Thyroid gland (tissue), 4 donors: Measurements from ENCODE around the gene MAPKAPK2. TPM values are rescaled to one million over a fixed set of nuclear protein-coding genes. Genes with fewer than 3 reads are reported as not detected.

Experiments
- DNase-seq, 2 donors: peaks; one replicate each; pipeline ENCODE4 v3.0.0-alpha.2; 2019
- H3K27ac ChIP-seq, 3 donors: fragments of 200-600 bp; sonication (generic); 1 replicate in 2 of 3; 2 replicates in 1 of 3; pipeline ENCODE4 v1.5.1; 2016 to 2019; ENCODE audit warnings: mild to moderate bottlenecking in 1 of 3, moderate library complexity in 1 of 3
- H3K27me3 ChIP-seq: fragments of 200-600 bp; sonication (generic); one replicate; pipeline ENCODE4 v1.5.1; 2019
- H3K36me3 ChIP-seq, 2 donors: fragments of 200-600 bp; sonication (generic); one replicate each; pipeline ENCODE4 v1.5.1; 2016 to 2019
- H3K4me1 ChIP-seq, 2 donors: fragments of 200-600 bp; sonication (generic); one replicate each; pipeline ENCODE4 v1.5.1; 2017 to 2019
- H3K4me3 ChIP-seq, 3 donors: fragments of 200-600 bp; sonication (generic); replicated peaks in 1 of 3; 1 replicate in 2 of 3; 2 replicates in 1 of 3; pipeline ENCODE4 v1.5.1; 2016; ENCODE audit warnings: mild to moderate bottlenecking in 1 of 3
- H3K9me3 ChIP-seq: fragments of 200-600 bp; sonication (generic); one replicate; pipeline ENCODE4 v1.5.1; 2017
- CTCF ChIP-seq, 6 experiments: fragments of 200-600 bp in 3 of 6; fragments of 450-650 bp in 3 of 6; sonication (generic) in 3 of 6; IDR thresholded peaks; one replicate each; pipeline ENCODE4 v1.5.1; 2016 to 2019; ENCODE audit warnings: antibody characterized with exemption in 6 of 6, mild to moderate bottlenecking in 2 of 6, inconsistent platforms in 1 of 6, moderate library complexity in 1 of 6
- POLR2A ChIP-seq, 2 donors: fragments of 450-650 bp; IDR thresholded peaks; one replicate each; pipeline ENCODE4 v1.6.1; 2017; ENCODE audit warnings: antibody characterized with exemption in 2 of 2, mild to moderate bottlenecking in 2 of 2, moderate library complexity in 1 of 2
- WGBS, 2 donors: methylation state at CpG; one replicate each; pipeline ENCODE4 v1.1.5; 2017; 5-methylcytosine and 5-hydroxymethylcytosine counted together
- intact Hi-C: fragments of 100-400 bp; cut with DNase I; formaldehyde crosslinking; loops from one replicate; pipeline ENCODE4 v1.15.1; 2023
- total RNA-seq, 4 donors: library from RNA; depleted of rRNA; stranded (reverse); fragments of >200 nt; gene quantifications; one replicate each; pipeline ENCODE4 v1.2.3, GENCODE V29; 2016

MAPKAPK2 gene
- total RNA-seq, 4 donors from 2014 or later = 48.5 to 64.0 (median 59.9) TPM

- Histone ChIP-seq H3K27ac (no peak overlapping the region), H3K36me3 (no peaks in the 10 kb centered on the region), H3K4me1 (peaks cover 49 to 75% of the 10 kb centered on the region in 2 donors), H3K9me3 (no peaks in the 10 kb centered on the region), H3K4me3 (no peak overlapping the region), H3K27me3 (no peaks in the 10 kb centered on the region)
- TF ChIP-seq POLR2A (IDR thresholded peaks at IDR 0.05) = no peak
- TF ChIP-seq CTCF (IDR thresholded peaks at IDR 0.05) = no peak
- intact Hi-C loops = no loop called here
- DNase-seq = no peak
- 83 to 90% methylated on average over 9 of the region's 9 CpGs for WGBS, 2 donors
Measured at GRCh38 chr1:206695733-206696132, 11.0 kb downstream of the MAPKAPK2 start.

- H3K9me3 ChIP-seq = no peaks in the 10 kb centered on the region
- no peak overlapping the region for H3K4me3 ChIP-seq
- H3K27ac ChIP-seq = no peak overlapping the region
- H3K4me1 ChIP-seq = peaks cover 38 to 68% of the 10 kb centered on the region in 2 donors
- 76 to 82% methylated on average over 4 of the region's 4 CpGs for WGBS, 2 donors
- DNase-seq = no peak
- intact Hi-C loops = no loop called here
- TF ChIP-seq CTCF (IDR thresholded peaks at IDR 0.05) = no peak
- TF ChIP-seq POLR2A (IDR thresholded peaks at IDR 0.05) = no peak
- H3K36me3 ChIP-seq = no peaks in the 10 kb centered on the region
- no peaks in the 10 kb centered on the region for H3K27me3 ChIP-seq
Measured at GRCh38 chr1:206696812-206697585, 12.3 kb downstream of the MAPKAPK2 start.

GRCh38 chr1:206698011-206698410, 13.3 kb downstream of the MAPKAPK2 start:
- H3K36me3 ChIP-seq = no peaks in the 10 kb centered on the region
- no peaks in the 10 kb centered on the region for H3K9me3 ChIP-seq
- no peak overlapping the region for H3K4me3 ChIP-seq
- 100% methylated on average over 2 of the region's 2 CpGs for WGBS, 2 donors
- H3K27ac ChIP-seq = no peak overlapping the region
- no peak for DNase-seq
- intact Hi-C loops = no loop called here
- H3K27me3 ChIP-seq = no peaks in the 10 kb centered on the region
- H3K4me1 ChIP-seq = peaks cover 29 to 67% of the 10 kb centered on the region in 2 donors
- no peak for TF ChIP-seq POLR2A (IDR thresholded peaks at IDR 0.05)

- Histone ChIP-seq H3K36me3 (no peaks in the 10 kb centered on the region), H3K4me1 (peaks cover 19 to 64% of the 10 kb centered on the region in 2 donors), H3K27me3 (no peaks in the 10 kb centered on the region), H3K9me3 (no peaks in the 10 kb centered on the region), H3K4me3 (no peak overlapping the region), H3K27ac (peak overlapping the region in 1 of 3 donors; percentile 29)
- WGBS, 2 donors = 92% methylated on average over 7 of the region's 7 CpGs
- DNase-seq = no peak
- intact Hi-C loops = no loop called here
- TF ChIP-seq CTCF (IDR thresholded peaks at IDR 0.05) (no peak), POLR2A (IDR thresholded peaks at IDR 0.05) (no peak)
Measured at GRCh38 chr1:206699000-206699586, 14.4 kb downstream of the MAPKAPK2 start.

GRCh38 chr1:206699626-206700025, 14.9 kb downstream of the MAPKAPK2 start:
- Histone ChIP-seq H3K27me3 (no peaks in the 10 kb centered on the region), H3K4me1 (peaks cover 19 to 64% of the 10 kb centered on the region in 2 donors), H3K36me3 (no peaks in the 10 kb centered on the region), H3K4me3 (no peak overlapping the region), H3K27ac (peak overlapping the region in 1 of 3 donors; percentile 29), H3K9me3 (no peaks in the 10 kb centered on the region)
- no peak for TF ChIP-seq POLR2A (IDR thresholded peaks at IDR 0.05)
- TF ChIP-seq CTCF (IDR thresholded peaks at IDR 0.05) = no peak
- intact Hi-C loops = no loop called here
- WGBS, 2 donors = 57 to 62% methylated on average over 4 of the region's 4 CpGs
- no peak for DNase-seq
